Measurements from ENCODE around the gene ASB12.
"Not testable (repeated sequence)": the region's sequence is repeated elsewhere in the genome, so short reads cannot be mapped to it uniquely, and the experiment has no call there.

ASB12 gene

GRCh38 chrX:64230123-64230970, at the start of gene ASB12:
TSS of gene ASB12 (minus strand) at chrX:64230607. CDS start at chrX:64225650, 4,957 bp downstream.
- DNase-seq (ENCODE audit: low spot score), result no peak

- DNase-seq (ENCODE audit: low spot score), result no peak
Measured at GRCh38 chrX:64265265-64265664, 34.9 kb upstream of the ASB12 start.

GRCh38 chrX:64229154-64229553, 1.3 kb downstream of the ASB12 start:
- DNase-seq (ENCODE audit: low spot score), result no peak

GRCh38 chrX:64218023-64218422, 12.4 kb downstream of the ASB12 start:
- DNase-seq (ENCODE audit: low spot score), result no peak

GRCh38 chrX:64213989-64214388, 16.4 kb downstream of the ASB12 start:
- not testable (repeated sequence) for DNase-seq (ENCODE audit: low spot score)

GRCh38 chrX:64206556-64207162, 23.7 kb downstream of the ASB12 start:
- no peak for DNase-seq (ENCODE audit: low spot score)

- peak; percentile 83 for DNase-seq (ENCODE audit: low spot score)
Measured at GRCh38 chrX:64205735-64206501, 24.5 kb downstream of the ASB12 start.

GRCh38 chrX:64205441-64205734, 25.0 kb downstream of the ASB12 start, which contains the start of gene AMER1:
TSS of gene AMER1 (minus strand) at chrX:64205708. CDS start at chrX:64193286, 12,422 bp downstream.
- DNase-seq (ENCODE audit: low spot score), result no peak

- no peak for DNase-seq (ENCODE audit: low spot score)
Measured at GRCh38 chrX:64204701-64205440, 25.5 kb downstream of the ASB12 start.

- DNase-seq (ENCODE audit: low spot score), result no peak
Measured at GRCh38 chrX:64204252-64204651, 26.2 kb downstream of the ASB12 start.

GRCh38 chrX:64202808-64203325, 27.5 kb downstream of the ASB12 start:
- DNase-seq (ENCODE audit: low spot score), result no peak

- DNase-seq (ENCODE audit: low spot score), result peak; percentile 27
Measured at GRCh38 chrX:64198036-64198435, 32.4 kb downstream of the ASB12 start.

GRCh38 chrX:64196606-64197005, 33.8 kb downstream of the ASB12 start:
- no peak for DNase-seq (ENCODE audit: low spot score)

- no peak for DNase-seq (ENCODE audit: low spot score)
Measured at GRCh38 chrX:64195862-64196261, 34.5 kb downstream of the ASB12 start.

- DNase-seq (ENCODE audit: low spot score), result no peak
Measured at GRCh38 chrX:64192673-64193072, 37.7 kb downstream of the ASB12 start.

- DNase-seq (ENCODE audit: low spot score), result no peak
Measured at GRCh38 chrX:64192040-64192439, 38.4 kb downstream of the ASB12 start.

- DNase-seq (ENCODE audit: low spot score), result no peak
Measured at GRCh38 chrX:64191281-64192010, 39.0 kb downstream of the ASB12 start.

- DNase-seq (ENCODE audit: low spot score), result no peak
Measured at GRCh38 chrX:64190136-64190740, 40.2 kb downstream of the ASB12 start.

- no peak for DNase-seq (ENCODE audit: low spot score)
Measured at GRCh38 chrX:64188901-64189300, 41.5 kb downstream of the ASB12 start.

GRCh38 chrX:64187762-64188150, 42.7 kb downstream of the ASB12 start:
- no peak for DNase-seq (ENCODE audit: low spot score)
